Tibial artery (tissue), 4 donors: ENCODE measurements around the gene CCN6.
A peak's percentile ranks its signal among the peaks of the same experiment; 100 is the strongest.

Source experiments
- DNase-seq, 2 donors: peaks; one replicate each; pipeline ENCODE4 v3.0.0-alpha.2; 2019
- H3K27ac ChIP-seq, 2 donors: fragments of 200-600 bp; sonication (generic) in 1 of 2; 1 replicate in 1 of 2; 2 replicates in 1 of 2; pipeline ENCODE4 v1.5.1; 2018 to 2019; ENCODE audit warnings: mild to moderate bottlenecking in 1 of 2
- H3K27me3 ChIP-seq, 2 donors: fragments of 200-600 bp; sonication (generic) in 1 of 2; one replicate each; pipeline versions ENCODE4 v1.5.1 to v1.6.0; 2016 to 2019
- H3K36me3 ChIP-seq, 3 donors: fragments of 200-600 bp; sonication (generic) in 2 of 3; one replicate each; pipeline ENCODE4 v1.5.1; 2016 to 2019; ENCODE audit warnings: mild to moderate bottlenecking in 2 of 3
- H3K4me1 ChIP-seq, 4 donors: fragments of 200-600 bp; sonication (generic) in 2 of 4; 1 replicate in 3 of 4; 2 replicates in 1 of 4; pipeline ENCODE4 v1.5.1; 2016 to 2019
- H3K4me3 ChIP-seq, 2 donors: fragments of 200-600 bp; sonication (generic) in 1 of 2; 1 replicate in 1 of 2; 2 replicates in 1 of 2; pipeline ENCODE4 v1.5.1; 2018 to 2019; ENCODE audit warnings: mild to moderate bottlenecking in 2 of 2
- H3K9me3 ChIP-seq, 3 donors: fragments of 200-600 bp; sonication (generic) in 1 of 3; one replicate each; pipeline ENCODE4 v1.5.1; 2016 to 2019
- intact Hi-C: fragments of 100-400 bp; cut with DNase I; formaldehyde crosslinking; loops from one replicate; pipeline ENCODE4 v1.15.0; 2023; ENCODE audit warnings: low total_unique reads
- TF ChIP-seq, protein P1 (sequence below), 2 experiments: fragments of 200-600 bp in 1 of 2; fragments of 450-650 bp in 1 of 2; IDR thresholded peaks; one replicate each; pipeline ENCODE4 v1.5.1; 2017 to 2019; ENCODE audit warnings: antibody characterized with exemption in 2 of 2, mild to moderate bottlenecking in 1 of 2, moderate library complexity in 1 of 2

Gene CCN6

DNA sequence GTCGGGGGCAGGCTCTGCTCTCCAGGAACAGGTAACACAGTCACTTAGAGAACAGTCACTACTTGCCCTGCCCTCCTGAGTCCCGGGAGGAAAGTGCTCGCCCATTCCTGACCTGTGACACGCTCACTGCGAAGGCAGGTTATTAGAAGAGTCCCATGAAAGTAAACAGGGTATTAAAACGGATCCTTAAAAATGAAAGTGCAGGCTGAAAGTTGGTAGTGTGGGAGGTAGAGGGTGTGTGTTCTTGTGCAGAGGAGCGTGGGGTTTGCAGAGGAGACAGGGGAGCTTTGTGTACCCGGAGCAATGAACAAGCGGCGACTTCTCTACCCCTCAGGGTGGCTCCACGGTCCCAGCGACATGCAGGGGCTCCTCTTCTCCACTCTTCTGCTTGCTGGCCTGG, at the start of gene CCN6:
CCN6 (plus strand) TSS at position 104 of the 400 bp plus-strand sequence; CDS start at position 358, 254 bp downstream.
- no peaks in the 10 kb centered on the region for H3K9me3 ChIP-seq
- H3K36me3 ChIP-seq = no peaks in the 10 kb centered on the region
- intact Hi-C loops = no loop called here
- TF ChIP-seq, protein P1, sequence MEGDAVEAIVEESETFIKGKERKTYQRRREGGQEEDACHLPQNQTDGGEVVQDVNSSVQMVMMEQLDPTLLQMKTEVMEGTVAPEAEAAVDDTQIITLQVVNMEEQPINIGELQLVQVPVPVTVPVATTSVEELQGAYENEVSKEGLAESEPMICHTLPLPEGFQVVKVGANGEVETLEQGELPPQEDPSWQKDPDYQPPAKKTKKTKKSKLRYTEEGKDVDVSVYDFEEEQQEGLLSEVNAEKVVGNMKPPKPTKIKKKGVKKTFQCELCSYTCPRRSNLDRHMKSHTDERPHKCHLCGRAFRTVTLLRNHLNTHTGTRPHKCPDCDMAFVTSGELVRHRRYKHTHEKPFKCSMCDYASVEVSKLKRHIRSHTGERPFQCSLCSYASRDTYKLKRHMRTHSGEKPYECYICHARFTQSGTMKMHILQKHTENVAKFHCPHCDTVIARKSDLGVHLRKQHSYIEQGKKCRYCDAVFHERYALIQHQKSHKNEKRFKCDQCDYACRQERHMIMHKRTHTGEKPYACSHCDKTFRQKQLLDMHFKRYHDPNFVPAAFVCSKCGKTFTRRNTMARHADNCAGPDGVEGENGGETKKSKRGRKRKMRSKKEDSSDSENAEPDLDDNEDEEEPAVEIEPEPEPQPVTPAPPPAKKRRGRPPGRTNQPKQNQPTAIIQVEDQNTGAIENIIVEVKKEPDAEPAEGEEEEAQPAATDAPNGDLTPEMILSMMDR (IDR thresholded peaks at IDR 0.05) = no peak
- H3K4me1 ChIP-seq = no peaks in the 10 kb centered on the region
- no peak within 1 kb of the TSS for H3K4me3 ChIP-seq
- H3K27ac ChIP-seq = no peak within 1 kb of the TSS
- DNase-seq = no peak
- H3K27me3 ChIP-seq = no peaks in the 10 kb centered on the region

DNA sequence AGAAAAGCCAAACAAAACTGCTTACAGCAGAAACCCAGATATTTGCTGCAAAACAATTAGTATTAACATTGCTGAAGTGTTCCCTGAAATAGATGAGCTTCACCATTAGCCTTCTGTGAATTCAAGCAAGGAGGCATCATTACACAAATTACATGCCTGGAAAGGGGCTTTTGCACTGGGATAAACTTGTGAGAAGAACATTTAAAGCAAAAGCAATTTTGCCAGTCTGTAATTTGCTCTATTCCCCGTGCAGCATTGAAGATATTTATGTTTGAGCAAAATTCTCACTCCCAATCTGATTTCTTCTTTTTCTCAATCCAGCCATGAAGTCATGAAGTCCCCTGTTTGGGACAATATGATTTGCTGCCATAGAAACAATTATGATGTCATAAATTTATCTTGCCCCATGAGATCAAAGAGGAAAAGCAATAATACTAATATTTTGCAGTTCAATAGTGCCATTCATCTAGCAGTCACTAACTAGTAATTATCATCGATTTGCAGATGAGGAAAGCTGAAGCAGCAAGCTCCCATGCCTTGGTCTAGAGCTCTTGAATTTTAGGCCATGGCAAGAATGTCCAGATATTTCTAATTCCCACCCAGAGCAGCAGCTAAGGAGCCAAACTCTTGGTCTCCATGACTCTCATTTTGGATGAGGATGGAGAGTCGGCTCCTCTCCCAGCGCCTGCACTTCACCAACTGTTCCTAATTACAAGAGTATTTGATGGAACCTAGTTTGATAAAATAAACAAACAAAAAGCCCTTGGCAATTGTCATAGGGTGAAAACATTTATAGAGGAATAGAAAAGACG, 49.5 kb upstream of the CCN6 start:
- DNase-seq = peak in 1 of 2 donors; percentile 31

DNA sequence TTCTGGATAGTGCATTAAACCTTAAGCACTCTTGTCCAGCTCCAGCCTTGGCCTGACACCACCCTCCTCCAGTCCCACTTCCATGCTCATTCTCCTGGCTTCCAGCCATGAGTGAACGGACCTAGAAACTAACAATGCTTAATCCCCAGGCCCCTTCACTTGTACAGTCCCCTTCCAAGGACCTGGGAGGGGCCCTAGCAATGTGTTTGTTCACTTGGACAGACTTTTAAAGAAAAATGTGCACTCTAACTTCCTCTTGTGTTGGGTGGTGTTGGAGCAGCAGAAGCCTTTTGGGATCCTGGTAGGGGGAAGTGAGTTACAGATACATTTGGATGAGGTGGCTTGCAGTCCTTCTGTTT, 48.9 kb upstream of the CCN6 start:
- intact Hi-C loops = loop anchor here (5.0 kb wide), 1 partner anchor 37 kb away; no protein-coding TSS in a partner anchor
- no peaks in the 10 kb centered on the region for H3K9me3 ChIP-seq
- peaks cover 0 to 13% (median 4%) of the 10 kb centered on the region in 4 donors for H3K4me1 ChIP-seq
- TF ChIP-seq, protein P1 (IDR thresholded peaks at IDR 0.05) = no peak
- no peaks in the 10 kb centered on the region for H3K36me3 ChIP-seq
- H3K27ac ChIP-seq = no peak overlapping the region
- DNase-seq = peak in 1 of 2 donors; percentile 53
- H3K4me3 ChIP-seq = no peak overlapping the region
- no peaks in the 10 kb centered on the region for H3K27me3 ChIP-seq

More for the DNA sequence above, 49.5 kb upstream of the CCN6 start:
- Histone ChIP-seq H3K36me3 (no peaks in the 10 kb centered on the region), H3K9me3 (no peaks in the 10 kb centered on the region), H3K27ac (no peak overlapping the region), H3K4me1 (peaks cover 0 to 13% (median 4%) of the 10 kb centered on the region in 4 donors), H3K4me3 (no peak overlapping the region), H3K27me3 (no peaks in the 10 kb centered on the region)
- TF ChIP-seq, protein P1 (IDR thresholded peaks at IDR 0.05) = no peak
- intact Hi-C loops = loop anchor here (5.0 kb wide), 1 partner anchor 38 kb away; no protein-coding TSS in a partner anchor

DNA sequence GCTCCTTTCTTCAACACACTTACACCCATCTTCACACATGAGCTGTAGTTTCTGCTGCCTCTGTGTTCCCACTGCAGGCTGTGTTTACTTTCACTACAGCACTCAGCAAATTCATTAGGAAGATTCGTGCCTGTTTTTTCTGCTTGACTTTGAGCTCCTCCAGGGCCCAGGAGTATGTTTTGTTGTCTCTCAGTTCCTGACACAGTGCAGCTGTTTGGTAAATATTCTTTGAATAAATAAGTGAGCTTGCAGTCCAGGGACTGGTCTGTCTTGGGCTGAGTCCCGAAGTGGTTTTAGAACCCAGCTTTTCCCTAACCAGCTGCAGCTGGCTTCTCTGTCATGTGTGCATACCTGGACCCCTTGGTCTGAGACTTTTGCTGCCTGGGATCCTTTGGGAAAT, 46.6 kb upstream of the CCN6 start:
- TF ChIP-seq, protein P1 (IDR thresholded peaks at IDR 0.05) = no peak
- Histone ChIP-seq H3K4me1 (peaks cover 0 to 13% (median 4%) of the 10 kb centered on the region in 4 donors), H3K9me3 (no peaks in the 10 kb centered on the region), H3K27ac (no peak overlapping the region), H3K27me3 (no peaks in the 10 kb centered on the region), H3K4me3 (no peak overlapping the region), H3K36me3 (no peaks in the 10 kb centered on the region)
- DNase-seq = no peak
- intact Hi-C loops = loop anchor here (5.0 kb wide), 1 partner anchor 35 kb away; no protein-coding TSS in a partner anchor

DNA sequence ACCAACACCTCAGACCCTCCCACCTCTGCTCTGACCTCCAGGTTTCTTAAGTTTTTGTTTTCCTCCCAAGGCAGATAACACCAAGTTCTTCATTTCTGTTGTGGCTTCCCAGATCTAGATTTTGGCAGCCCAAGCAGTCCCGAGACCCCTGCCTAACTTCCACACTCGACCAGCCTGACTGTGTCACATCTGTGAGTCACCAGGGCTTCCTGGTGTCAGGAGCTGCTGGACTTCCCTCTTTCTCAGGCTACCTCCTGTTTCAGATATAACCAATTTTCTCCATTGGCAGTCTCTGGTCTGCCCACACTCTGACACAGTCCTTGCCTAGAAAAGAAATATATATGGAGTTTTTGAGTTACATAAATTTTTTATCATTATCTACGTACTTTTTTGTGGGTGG, 46.1 kb upstream of the CCN6 start:
- TF ChIP-seq, protein P1 (IDR thresholded peaks at IDR 0.05) = no peak
- intact Hi-C loops = loop anchor here (5.0 kb wide), 1 partner anchor 34 kb away; no protein-coding TSS in a partner anchor
- H3K36me3 ChIP-seq = no peaks in the 10 kb centered on the region
- DNase-seq = peak in 1 of 2 donors; percentile 62
- no peaks in the 10 kb centered on the region for H3K27me3 ChIP-seq
- no peaks in the 10 kb centered on the region for H3K9me3 ChIP-seq
- H3K27ac ChIP-seq = no peak overlapping the region
- H3K4me3 ChIP-seq = no peak overlapping the region
- H3K4me1 ChIP-seq = peaks cover 0 to 13% (median 4%) of the 10 kb centered on the region in 4 donors
